SH-SY5Y (cell line): ENCODE data around the gene CFAP53.

Experiments
- GATA2 ChIP-seq: IDR thresholded peaks from 2 replicates; pipeline ENCODE4 v1.6.1; 2011; ENCODE audit warnings: mild to moderate bottlenecking, low read depth, low read length
- GATA3 ChIP-seq: IDR thresholded peaks from 2 replicates; pipeline ENCODE4 v1.6.1; 2011; ENCODE audit warnings: low read depth, mild to moderate bottlenecking, low read length, moderate library complexity

Gene CFAP53, protein sequence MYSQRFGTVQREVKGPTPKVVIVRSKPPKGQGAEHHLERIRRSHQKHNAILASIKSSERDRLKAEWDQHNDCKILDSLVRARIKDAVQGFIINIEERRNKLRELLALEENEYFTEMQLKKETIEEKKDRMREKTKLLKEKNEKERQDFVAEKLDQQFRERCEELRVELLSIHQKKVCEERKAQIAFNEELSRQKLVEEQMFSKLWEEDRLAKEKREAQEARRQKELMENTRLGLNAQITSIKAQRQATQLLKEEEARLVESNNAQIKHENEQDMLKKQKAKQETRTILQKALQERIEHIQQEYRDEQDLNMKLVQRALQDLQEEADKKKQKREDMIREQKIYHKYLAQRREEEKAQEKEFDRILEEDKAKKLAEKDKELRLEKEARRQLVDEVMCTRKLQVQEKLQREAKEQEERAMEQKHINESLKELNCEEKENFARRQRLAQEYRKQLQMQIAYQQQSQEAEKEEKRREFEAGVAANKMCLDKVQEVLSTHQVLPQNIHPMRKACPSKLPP

DNA sequence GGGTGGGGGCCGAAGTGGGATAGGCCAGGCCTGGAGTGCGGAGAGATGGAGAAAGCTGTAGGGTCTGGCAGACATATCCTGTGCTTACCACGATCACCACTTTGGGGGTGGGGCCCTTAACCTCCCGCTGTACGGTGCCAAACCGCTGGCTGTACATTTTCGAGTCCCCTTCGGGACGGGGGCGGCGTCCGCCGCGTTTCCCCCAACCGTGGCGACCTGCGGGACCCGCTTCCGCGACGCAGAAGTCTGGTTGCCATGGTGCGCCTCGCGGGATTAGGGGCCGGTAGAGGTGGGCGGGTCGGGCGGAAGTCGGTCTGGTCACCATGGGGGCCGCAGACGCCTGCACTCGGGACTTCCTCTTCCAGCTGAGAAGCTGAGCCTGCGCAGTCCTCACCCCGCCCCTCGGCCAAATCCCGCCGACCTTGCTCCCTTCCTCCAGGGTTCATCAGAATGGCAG lies at the start of gene CFAP53:
TSS of gene CFAP53 (minus strand) at position 248 of the 457 bp plus-strand sequence. CDS start at position 157, 91 bp downstream.
- TF ChIP-seq GATA3, result no peak
- TF ChIP-seq GATA2, result no peak

DNA sequence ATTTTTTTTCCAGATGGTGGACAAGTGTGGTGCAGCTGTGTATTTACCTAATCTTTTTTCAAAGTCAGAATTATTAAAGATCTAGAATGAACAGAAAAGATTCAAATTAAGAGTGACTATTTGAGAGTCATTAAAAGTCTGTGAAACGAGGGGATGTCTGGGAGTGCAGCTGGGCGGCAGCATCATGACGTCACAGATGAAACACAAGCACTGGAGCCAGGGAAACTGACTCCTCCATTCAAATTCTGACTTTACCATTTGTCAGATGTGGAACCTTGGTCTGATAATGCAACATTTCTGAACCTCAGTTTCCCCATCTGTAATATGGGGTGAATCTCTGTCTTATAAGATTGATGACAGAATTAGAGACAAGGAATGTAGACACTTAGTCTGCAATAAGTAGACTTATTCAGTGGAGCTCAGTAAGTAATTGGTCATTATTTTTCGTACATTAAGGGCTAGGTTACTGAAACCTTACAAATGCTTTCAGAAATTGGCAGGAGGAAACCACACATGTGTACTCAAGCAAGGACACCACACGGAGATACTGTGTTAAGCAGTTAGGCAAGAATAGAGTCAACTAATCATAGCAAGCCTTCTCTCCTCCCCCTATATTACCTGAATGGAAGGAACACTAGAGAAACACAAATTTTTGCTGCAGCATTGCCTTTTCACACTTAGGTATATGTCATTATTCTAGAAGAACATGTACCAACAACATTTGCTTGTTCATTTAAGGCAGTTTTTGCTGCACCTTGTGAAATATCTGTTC lies 49.0 kb upstream of the CFAP53 start:
- no peak for TF ChIP-seq GATA3
- TF ChIP-seq GATA2, result no peak

DNA sequence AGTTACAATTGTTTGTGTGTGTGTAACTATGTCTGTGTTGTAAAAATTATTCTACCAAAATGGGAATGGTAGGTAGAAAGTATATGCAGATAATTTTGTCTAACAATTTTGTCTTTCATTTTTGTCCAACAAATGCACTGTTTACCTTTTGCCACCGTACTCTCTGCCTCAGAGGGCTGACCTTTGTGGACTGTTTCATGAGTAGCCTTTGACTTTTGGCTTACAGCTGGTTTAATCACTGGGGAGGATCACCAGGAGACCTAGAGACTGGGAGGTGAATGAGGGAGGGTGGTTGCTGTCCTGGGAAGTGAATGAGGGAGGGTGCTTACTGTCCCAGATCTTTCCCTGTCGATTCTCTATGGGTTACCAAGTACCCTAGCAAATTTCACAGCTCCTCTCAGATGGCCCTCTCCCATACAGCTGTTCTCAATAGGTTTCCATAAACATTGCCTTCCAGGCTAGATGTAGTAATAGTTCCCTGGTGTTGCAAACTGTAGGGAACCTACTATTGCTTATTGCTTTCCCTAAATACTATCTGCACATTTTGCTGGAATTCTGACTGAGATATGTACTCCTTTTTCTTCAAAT lies 47.7 kb upstream of the CFAP53 start:
- TF ChIP-seq GATA2 (no peak), GATA3 (no peak)

DNA sequence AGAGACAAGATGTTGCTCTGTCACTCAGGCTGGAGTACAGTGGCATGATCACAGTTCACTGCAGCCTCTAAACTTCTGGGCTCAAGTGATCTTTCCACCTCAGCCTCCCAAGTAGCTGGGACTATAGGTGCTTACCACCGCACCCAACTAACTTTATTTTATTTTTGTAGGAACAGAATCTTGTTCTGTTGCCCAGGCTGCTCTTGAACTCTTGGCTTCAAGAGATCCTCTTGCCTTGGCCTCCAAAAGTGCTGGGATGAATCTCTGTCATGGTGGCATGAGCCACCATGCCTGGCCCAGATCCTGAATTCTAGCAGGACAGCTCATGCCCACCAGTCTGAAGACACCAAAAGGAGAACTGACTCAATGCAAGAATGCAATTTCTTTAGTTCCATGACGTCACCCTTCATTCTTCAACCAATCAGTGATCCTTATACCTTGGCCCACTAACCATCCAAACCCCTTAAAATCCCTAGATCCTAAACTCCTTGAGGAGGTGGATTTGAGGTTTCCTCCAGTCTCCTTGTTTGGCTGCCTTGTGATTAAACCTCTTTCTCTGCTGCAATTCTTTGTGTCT lies 46.8 kb upstream of the CFAP53 start:
- TF ChIP-seq GATA3, result no peak
- TF ChIP-seq GATA2, result no peak

DNA sequence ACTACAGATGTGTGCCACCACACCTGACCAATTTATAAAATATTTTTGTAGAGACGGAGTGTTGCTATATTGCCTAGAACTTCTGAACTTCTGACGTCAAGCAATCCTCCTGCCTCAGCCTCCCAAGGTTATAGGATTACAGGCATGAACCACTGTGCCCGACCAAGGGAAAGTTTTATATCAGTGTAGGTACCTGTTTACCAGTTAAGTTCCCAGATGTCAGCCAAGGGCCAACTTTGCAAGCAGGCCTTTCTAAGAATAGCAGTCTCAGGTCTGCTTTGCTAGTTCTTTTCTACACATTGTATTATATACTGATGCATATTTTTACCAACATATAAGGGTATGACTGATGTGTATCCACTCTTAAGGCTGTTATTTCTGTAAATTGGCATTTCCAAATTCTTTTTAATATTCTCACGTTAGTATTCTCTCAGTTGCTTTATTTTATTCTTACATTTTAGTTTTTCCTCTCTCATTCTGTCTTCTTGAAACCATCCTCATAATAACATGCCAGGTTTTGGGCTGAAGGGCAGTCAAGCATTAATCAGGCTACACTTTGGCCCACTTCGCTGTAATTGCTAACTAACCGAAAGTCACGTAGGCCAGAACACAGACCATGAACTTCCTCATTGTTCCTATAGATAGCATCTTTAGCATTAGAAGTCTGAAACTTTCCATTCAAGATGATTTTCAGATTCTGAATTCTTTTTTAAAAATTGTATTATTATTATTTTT lies 46.2 kb upstream of the CFAP53 start:
- no peak for TF ChIP-seq GATA3
- TF ChIP-seq GATA2, result no peak

DNA sequence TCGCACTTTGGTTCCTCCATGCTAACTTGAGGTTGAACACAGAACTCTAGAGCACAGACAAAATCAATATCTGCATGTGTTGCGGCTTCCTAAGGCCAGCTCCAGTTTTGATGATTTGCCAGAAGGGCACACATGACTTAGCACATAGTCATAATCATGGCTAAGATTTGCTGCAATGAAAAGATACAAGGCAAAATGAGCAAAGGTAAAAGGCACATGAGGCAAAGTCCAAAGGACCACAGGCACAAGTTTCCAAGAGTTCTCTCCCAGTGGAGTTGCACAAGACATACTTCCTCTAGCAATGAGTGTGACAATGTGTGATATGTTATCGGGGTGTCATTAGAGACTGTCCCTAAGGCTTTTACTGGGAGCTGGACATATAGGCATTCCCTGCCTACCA lies 45.4 kb upstream of the CFAP53 start:
- TF ChIP-seq GATA2 (no peak), GATA3 (no peak)

DNA sequence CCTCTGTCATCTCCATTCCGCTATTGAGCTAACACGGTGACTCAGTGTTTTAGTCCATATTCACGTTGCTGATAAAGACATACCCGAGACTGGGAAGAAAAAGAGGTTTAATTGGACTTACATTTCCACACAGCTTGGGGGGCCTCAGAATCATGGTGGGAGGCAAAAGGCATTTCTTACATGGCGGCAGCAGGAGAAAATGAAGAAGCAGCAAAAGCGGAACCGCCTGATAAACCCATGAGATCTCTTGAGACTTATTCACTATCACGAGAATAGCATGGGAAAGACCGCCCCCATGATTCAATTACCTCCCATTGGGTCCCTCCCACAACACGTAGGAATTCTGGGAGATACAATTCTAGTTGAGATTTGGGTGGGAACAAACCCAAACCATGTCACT lies 43.8 kb upstream of the CFAP53 start:
- TF ChIP-seq GATA2 (no peak), GATA3 (no peak)

DNA sequence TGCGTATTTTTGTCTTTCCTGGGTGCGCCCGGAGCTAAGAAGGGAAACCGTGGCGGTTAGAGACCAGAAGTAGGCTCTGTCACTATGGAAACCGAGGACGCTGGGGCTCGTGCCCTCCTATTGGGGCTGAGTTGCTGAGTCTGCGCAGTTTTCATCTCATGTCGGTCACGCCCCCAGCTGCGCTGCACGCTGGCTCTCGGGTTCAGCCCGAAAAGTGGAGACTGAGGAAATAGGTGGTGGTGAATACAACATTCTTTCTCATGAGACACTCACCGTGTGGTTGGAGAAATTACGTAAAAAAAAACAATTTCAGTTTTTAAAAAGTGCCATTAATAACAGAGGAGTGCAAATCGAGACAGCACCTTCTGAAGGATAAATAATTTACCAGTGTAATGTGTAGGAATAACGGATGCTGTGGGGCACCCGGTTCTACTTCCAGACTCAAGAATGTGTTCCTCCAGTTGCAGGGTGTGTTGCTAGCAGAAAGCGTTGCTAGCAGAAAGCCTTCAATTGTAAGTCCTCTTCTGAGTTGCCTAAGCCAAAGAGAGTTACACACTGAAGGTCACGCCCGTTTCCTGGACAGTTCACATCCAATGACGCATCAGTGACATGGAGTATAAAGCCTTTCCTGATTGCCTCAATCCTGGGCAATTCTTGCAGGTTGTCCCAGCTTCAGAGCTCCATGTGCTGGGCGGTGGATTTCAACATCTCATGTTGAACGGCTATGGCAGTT lies 41.6 kb upstream of the CFAP53 start:
- TF ChIP-seq GATA2, result no peak
- no peak for TF ChIP-seq GATA3

DNA sequence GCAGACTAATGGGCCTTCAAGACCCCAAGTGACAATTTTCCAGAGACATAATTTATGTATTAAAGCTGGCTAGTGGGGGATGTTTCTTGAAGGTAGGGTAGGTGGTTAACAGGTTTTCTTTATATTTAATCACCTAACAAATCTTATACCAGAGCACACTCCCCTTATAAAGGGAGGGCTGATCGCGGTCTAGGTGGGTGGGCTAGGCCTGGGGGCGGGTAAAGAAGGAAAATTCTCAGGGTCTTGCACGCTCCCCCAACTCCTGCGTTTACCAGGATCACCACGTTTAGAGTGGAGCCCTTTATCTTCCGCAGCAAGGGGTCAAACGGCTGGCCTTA lies 41.1 kb upstream of the CFAP53 start:
- no peak for TF ChIP-seq GATA3

DNA sequence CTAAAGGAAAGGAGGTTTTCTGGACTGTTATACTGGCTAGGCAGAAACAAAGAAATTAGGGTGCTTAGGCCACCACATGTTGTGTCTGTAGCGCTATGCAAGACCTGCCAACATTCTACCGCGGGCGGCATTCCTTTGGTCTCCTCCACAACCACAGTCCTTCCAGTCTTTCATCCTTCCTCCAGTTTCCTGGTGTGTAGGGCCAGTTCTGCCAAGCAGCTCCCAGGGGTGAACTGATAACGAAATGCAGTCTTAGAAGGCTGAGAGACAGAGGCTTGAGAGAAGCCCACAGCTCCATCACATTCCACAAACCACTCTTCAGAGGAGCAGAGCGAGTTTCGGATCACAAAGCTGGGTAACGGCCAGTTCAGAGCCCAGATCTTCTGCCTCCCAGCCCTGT lies 40.6 kb upstream of the CFAP53 start:
- no peak for TF ChIP-seq GATA2
- no peak for TF ChIP-seq GATA3

DNA sequence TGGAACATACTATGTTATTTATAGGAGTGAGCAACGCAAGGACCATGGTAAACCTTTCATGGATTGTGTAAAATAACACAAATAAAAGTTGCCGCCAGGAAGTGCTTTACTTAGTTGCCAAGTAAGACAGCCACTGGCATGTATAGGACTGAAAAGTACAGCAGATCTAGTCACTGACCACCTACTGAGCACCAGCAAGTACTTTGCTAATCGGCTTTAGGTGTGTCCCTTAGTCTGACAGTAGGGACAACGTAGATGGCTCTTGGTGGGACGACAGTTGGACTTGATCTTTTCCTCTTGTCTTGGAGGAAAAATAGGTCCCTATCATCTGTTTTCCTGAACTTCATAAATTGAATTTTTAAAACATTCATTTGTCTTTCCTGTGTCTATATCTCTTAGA lies 34.8 kb upstream of the CFAP53 start:
- TF ChIP-seq GATA3 (no peak), GATA2 (no peak)

DNA sequence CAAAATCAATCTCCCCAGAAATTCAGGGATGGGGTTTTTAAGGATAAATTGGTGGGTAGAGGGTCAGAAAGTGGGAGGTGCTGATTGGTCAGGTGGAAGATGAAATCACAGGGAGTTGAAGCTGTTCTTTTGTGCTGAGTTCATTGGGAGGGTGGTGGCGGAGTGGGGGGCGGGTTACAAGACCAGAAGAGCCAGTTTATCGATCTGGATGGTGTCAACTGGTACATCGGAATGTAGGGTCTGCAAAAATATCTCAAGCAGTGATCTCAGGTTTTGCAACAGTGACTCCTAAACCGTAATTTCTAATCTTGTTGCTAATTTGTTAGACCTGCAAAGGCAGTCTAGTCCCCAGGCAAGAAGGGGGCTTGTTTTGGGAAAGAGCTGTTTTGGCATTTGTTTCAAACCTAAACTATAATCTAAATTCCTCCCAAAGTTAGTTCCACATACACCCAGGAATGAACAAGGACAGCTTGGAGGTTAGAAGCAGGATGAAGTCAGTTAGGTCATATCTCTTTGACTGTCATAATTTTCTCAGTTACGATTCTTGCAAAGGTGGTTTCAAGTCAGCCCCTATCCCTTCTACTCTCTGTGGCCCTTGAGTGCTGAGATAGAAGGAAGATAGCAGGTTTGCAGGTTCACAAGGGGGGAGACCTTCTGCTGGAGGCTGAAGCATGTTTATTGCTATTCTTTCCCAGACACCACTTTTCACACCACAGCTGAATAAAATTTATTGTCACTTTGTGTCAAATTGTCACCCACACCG lies 33.5 kb upstream of the CFAP53 start:
- TF ChIP-seq GATA2 (no peak), GATA3 (no peak)
